Liver (tissue), 9 donors: Measurements from ENCODE around the gene RPTOR. TPM values are rescaled to one million over a fixed set of nuclear protein-coding genes. Genes with fewer than 3 reads are reported as not detected.

ENCODE experiments used
- DNase-seq: peaks from one replicate; pipeline ENCODE4 v3.0.0-alpha.2; 2017; ENCODE audit warnings: low spot score
- H3K27ac ChIP-seq, 2 donors: one replicate each; pipeline ENCODE4 v1.7.0; 2013; ENCODE audit warnings: inconsistent platforms in 2 of 2, low read length in 2 of 2, control low read depth in 1 of 2, low read depth in 1 of 2, mild to moderate bottlenecking in 1 of 2
- H3K27me3 ChIP-seq, 4 donors: one replicate each; pipeline versions ENCODE4 v1.6.1 to v1.7.0; 2013; ENCODE audit warnings: low read length in 3 of 4, inconsistent platforms in 1 of 4, mild to moderate bottlenecking in 1 of 4, moderate library complexity in 1 of 4; ENCODE audit not compliant: control insufficient read depth in 4 of 4, insufficient read depth in 4 of 4
- H3K36me3 ChIP-seq, 4 donors: one replicate each; pipeline versions ENCODE4 v1.6.1 to v1.7.0; 2013; ENCODE audit warnings: low read length in 3 of 4, mild to moderate bottlenecking in 3 of 4, low read depth in 1 of 4, moderate library complexity in 1 of 4; ENCODE audit not compliant: control insufficient read depth in 4 of 4, insufficient read depth in 3 of 4
- H3K4me1 ChIP-seq, 4 donors: one replicate each; pipeline versions ENCODE4 v1.6.1 to v1.7.0; 2013; ENCODE audit warnings: low read length in 3 of 4, mild to moderate bottlenecking in 3 of 4, moderate library complexity in 1 of 4; ENCODE audit not compliant: control insufficient read depth in 4 of 4, insufficient read depth in 4 of 4
- H3K4me3 ChIP-seq, 3 donors: one replicate each; pipeline versions ENCODE4 v1.6.1 to v1.7.0; 2013; ENCODE audit warnings: low read length in 3 of 3, control low read depth in 1 of 3, low read depth in 1 of 3, mild to moderate bottlenecking in 1 of 3
- H3K9ac ChIP-seq, 2 donors: one replicate each; pipeline ENCODE4 v1.7.0; 2013; ENCODE audit warnings: low read length in 2 of 2, mild to moderate bottlenecking in 2 of 2, moderate library complexity in 2 of 2, control low read depth in 1 of 2, low read depth in 1 of 2
- H3K9me3 ChIP-seq, 4 donors: one replicate each; pipeline versions ENCODE4 v1.6.1 to v1.7.0; 2013; ENCODE audit warnings: low read length in 3 of 4; ENCODE audit not compliant: control insufficient read depth in 4 of 4
- EGR1 ChIP-seq, 2 donors: IDR thresholded peaks; 2 replicates each; pipeline ENCODE4 v1.6.1; 2016 to 2018; ENCODE audit warnings: antibody characterized with exemption in 2 of 2, low read depth in 2 of 2
- FOXA1 ChIP-seq: IDR thresholded peaks from 2 replicates; pipeline ENCODE4 v1.6.1; 2016; ENCODE audit warnings: antibody characterized with exemption
- FOXA2 ChIP-seq: IDR thresholded peaks from 2 replicates; pipeline ENCODE4 v1.6.1; 2016; ENCODE audit warnings: antibody characterized with exemption
- GABPA ChIP-seq, 2 donors: IDR thresholded peaks in 1 of 2; conservative IDR thresholded peaks in 1 of 2; 2 replicates each; pipeline ENCODE4 v1.6.1; 2016; ENCODE audit warnings: antibody characterized with exemption in 2 of 2, mild to moderate bottlenecking in 1 of 2, moderate library complexity in 1 of 2
- HNF4A ChIP-seq, 2 donors: conservative IDR thresholded peaks; 2 replicates each; pipeline ENCODE4 v1.6.1; 2016; ENCODE audit warnings: antibody characterized with exemption in 2 of 2, mild to moderate bottlenecking in 2 of 2
- HNF4G ChIP-seq: IDR thresholded peaks from 2 replicates; pipeline ENCODE4 v1.6.1; 2016; ENCODE audit warnings: antibody characterized with exemption
- JUND ChIP-seq, 2 donors: IDR thresholded peaks; 2 replicates each; pipeline ENCODE4 v1.6.1; 2016; ENCODE audit warnings: antibody characterized with exemption in 2 of 2
- NR2F2 ChIP-seq: IDR thresholded peaks from 2 replicates; pipeline ENCODE4 v1.6.1; 2016; ENCODE audit warnings: antibody characterized with exemption
- RAD21 ChIP-seq, 2 donors: IDR thresholded peaks; 2 replicates each; pipeline ENCODE4 v1.6.1; 2016; ENCODE audit warnings: antibody characterized with exemption in 2 of 2, mild to moderate bottlenecking in 2 of 2
- RXRA ChIP-seq, 2 donors: IDR thresholded peaks; 2 replicates each; pipeline ENCODE4 v1.6.1; 2017 to 2018; ENCODE audit warnings: antibody characterized with exemption in 2 of 2, mild to moderate bottlenecking in 1 of 2
- SP1 ChIP-seq: IDR thresholded peaks from 2 replicates; pipeline ENCODE4 v1.6.1; 2018; ENCODE audit warnings: antibody characterized with exemption, mild to moderate bottlenecking
- TAF1 ChIP-seq: conservative IDR thresholded peaks from 2 replicates; pipeline ENCODE4 v1.6.1; 2016; ENCODE audit warnings: antibody characterized with exemption, mild to moderate bottlenecking
- YY1 ChIP-seq: IDR thresholded peaks from 2 replicates; pipeline ENCODE4 v1.6.1; 2016; ENCODE audit warnings: antibody characterized with exemption, mild to moderate bottlenecking
- WGBS: extraction: QIAGEN DNeasy Blood & Tissue Kit; methylation state at CpG from one replicate; pipeline ENCODE4 v1.1.7; 2013; 5-methylcytosine and 5-hydroxymethylcytosine counted together
- polyA plus RNA-seq, 2 donors: library from polyadenylated mRNA; stranded (reverse) in 1 of 2; unstranded in 1 of 2; fragments of 200-250 nt in 1 of 2; fragments of >200 nt in 1 of 2; fragmentation: Nextera tagmentation in 1 of 2; extraction: Ambion mirVana in 1 of 2; gene quantifications; one replicate each; pipeline versions ENCODE4 v1.2.1 to v1.2.3, GENCODE V29; 2013 to 2015
- total RNA-seq, 2 donors: library from RNA; depleted of rRNA; stranded (reverse); fragments of >200 nt; gene quantifications; one replicate each; pipeline ENCODE4 v1.2.3, GENCODE V29; 2014
- TF ChIP-seq, protein P1 (sequence below): fragments of 150-350 bp; IDR thresholded peaks from 2 replicates; pipeline ENCODE4 v1.5.1; 2017; ENCODE audit warnings: improper control_type of control experiment, low read depth, low read length; ENCODE audit not compliant: missing input control
- TF ChIP-seq, protein P2 (sequence below): IDR thresholded peaks from 2 replicates; pipeline ENCODE4 v1.6.1; 2016; ENCODE audit warnings: antibody characterized with exemption, mild to moderate bottlenecking
- TF ChIP-seq, protein P3 (sequence below): IDR thresholded peaks from 2 replicates; pipeline ENCODE4 v1.6.1; 2016; ENCODE audit warnings: antibody characterized with exemption
- TF ChIP-seq, protein P4 (sequence below): IDR thresholded peaks from 2 replicates; pipeline ENCODE4 v1.6.1; 2016; ENCODE audit warnings: antibody characterized with exemption
- TF ChIP-seq, protein P5 (sequence below): IDR thresholded peaks from 2 replicates; pipeline ENCODE4 v1.6.1; 2016; ENCODE audit warnings: antibody characterized with exemption
- donor health status: healthy.
- donor health status: healthy.
- donor health status: healthy.
- donor health status: healthy.
- donor health status: healthy.

Gene RPTOR
- total and polyA plus RNA-seq, 4 donors: 4.8 to 25.4 (median 11.6) TPM

DNA sequence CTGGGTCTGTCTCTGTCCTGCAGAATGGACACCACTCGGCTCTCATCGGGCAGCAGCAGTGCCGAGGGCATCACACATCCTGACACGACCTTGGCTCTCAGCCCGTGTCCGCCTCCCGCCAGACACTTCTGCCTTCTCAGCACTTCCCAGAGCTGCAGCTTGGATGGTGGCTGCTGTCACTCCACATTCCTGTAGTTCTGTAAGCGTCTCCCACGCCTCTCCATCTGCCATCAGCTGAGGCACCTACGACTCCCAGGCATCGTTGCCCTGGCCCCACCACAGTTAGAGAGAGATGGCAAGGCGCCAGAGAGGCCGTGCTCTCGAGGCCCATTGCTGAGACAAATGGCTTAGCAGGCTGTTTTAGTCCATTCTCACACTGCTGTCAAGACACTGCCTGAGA, 251.1 kb downstream of the RPTOR start:
- 54% methylated on average over 14 of the region's 14 CpGs for WGBS

More for the DNA sequence above, 251.1 kb downstream of the RPTOR start:
- peak overlapping the region in 1 of 2 donors; percentile 8 for H3K27ac ChIP-seq
- DNase-seq: no peak
- H3K9ac ChIP-seq: no peak overlapping the region
- peaks cover 0 to 5% (median 0%) of the 10 kb centered on the region in 4 donors for H3K4me1 ChIP-seq
- H3K27me3 ChIP-seq: no peaks in the 10 kb centered on the region
- no peaks in the 10 kb centered on the region for H3K9me3 ChIP-seq
- TF ChIP-seq, protein P1, sequence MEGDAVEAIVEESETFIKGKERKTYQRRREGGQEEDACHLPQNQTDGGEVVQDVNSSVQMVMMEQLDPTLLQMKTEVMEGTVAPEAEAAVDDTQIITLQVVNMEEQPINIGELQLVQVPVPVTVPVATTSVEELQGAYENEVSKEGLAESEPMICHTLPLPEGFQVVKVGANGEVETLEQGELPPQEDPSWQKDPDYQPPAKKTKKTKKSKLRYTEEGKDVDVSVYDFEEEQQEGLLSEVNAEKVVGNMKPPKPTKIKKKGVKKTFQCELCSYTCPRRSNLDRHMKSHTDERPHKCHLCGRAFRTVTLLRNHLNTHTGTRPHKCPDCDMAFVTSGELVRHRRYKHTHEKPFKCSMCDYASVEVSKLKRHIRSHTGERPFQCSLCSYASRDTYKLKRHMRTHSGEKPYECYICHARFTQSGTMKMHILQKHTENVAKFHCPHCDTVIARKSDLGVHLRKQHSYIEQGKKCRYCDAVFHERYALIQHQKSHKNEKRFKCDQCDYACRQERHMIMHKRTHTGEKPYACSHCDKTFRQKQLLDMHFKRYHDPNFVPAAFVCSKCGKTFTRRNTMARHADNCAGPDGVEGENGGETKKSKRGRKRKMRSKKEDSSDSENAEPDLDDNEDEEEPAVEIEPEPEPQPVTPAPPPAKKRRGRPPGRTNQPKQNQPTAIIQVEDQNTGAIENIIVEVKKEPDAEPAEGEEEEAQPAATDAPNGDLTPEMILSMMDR: no peak
- TF ChIP-seq EGR1 (IDR thresholded peaks at IDR 0.05; ENCODE audit: low read depth in 2 of 2) (no peak), FOXA2 (no peak), YY1 (no peak), HNF4A (conservative IDR thresholded peaks at IDR 0.05) (no peak), JUND (IDR thresholded peaks at IDR 0.05) (no peak), FOXA1 (no peak), HNF4G (no peak), NR2F2 (no peak), GABPA (IDR thresholded peaks at IDR 0.05 in 1 of 2, conservative IDR thresholded peaks at IDR 0.05 in 1 of 2) (no peak), RAD21 (IDR thresholded peaks at IDR 0.05) (no peak), TAF1 (no peak), RXRA (IDR thresholded peaks at IDR 0.05) (no peak), SP1 (no peak)
- TF ChIP-seq, protein P2, sequence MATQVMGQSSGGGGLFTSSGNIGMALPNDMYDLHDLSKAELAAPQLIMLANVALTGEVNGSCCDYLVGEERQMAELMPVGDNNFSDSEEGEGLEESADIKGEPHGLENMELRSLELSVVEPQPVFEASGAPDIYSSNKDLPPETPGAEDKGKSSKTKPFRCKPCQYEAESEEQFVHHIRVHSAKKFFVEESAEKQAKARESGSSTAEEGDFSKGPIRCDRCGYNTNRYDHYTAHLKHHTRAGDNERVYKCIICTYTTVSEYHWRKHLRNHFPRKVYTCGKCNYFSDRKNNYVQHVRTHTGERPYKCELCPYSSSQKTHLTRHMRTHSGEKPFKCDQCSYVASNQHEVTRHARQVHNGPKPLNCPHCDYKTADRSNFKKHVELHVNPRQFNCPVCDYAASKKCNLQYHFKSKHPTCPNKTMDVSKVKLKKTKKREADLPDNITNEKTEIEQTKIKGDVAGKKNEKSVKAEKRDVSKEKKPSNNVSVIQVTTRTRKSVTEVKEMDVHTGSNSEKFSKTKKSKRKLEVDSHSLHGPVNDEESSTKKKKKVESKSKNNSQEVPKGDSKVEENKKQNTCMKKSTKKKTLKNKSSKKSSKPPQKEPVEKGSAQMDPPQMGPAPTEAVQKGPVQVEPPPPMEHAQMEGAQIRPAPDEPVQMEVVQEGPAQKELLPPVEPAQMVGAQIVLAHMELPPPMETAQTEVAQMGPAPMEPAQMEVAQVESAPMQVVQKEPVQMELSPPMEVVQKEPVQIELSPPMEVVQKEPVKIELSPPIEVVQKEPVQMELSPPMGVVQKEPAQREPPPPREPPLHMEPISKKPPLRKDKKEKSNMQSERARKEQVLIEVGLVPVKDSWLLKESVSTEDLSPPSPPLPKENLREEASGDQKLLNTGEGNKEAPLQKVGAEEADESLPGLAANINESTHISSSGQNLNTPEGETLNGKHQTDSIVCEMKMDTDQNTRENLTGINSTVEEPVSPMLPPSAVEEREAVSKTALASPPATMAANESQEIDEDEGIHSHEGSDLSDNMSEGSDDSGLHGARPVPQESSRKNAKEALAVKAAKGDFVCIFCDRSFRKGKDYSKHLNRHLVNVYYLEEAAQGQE: no peak
- TF ChIP-seq, protein P3, sequence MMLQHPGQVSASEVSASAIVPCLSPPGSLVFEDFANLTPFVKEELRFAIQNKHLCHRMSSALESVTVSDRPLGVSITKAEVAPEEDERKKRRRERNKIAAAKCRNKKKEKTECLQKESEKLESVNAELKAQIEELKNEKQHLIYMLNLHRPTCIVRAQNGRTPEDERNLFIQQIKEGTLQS: no peak
- TF ChIP-seq, protein P4, sequence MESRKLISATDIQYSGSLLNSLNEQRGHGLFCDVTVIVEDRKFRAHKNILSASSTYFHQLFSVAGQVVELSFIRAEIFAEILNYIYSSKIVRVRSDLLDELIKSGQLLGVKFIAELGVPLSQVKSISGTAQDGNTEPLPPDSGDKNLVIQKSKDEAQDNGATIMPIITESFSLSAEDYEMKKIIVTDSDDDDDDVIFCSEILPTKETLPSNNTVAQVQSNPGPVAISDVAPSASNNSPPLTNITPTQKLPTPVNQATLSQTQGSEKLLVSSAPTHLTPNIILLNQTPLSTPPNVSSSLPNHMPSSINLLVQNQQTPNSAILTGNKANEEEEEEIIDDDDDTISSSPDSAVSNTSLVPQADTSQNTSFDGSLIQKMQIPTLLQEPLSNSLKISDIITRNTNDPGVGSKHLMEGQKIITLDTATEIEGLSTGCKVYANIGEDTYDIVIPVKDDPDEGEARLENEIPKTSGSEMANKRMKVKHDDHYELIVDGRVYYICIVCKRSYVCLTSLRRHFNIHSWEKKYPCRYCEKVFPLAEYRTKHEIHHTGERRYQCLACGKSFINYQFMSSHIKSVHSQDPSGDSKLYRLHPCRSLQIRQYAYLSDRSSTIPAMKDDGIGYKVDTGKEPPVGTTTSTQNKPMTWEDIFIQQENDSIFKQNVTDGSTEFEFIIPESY: no peak
- TF ChIP-seq, protein P5, sequence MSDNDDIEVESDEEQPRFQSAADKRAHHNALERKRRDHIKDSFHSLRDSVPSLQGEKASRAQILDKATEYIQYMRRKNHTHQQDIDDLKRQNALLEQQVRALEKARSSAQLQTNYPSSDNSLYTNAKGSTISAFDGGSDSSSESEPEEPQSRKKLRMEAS: no peak
- H3K36me3 ChIP-seq: no peaks in the 10 kb centered on the region
- H3K4me3 ChIP-seq: no peak overlapping the region
